ENCODE measurements around the gene PPP1R15A.
"Not testable (repeated sequence)": the region's sequence is repeated elsewhere in the genome, so short reads cannot be mapped to it uniquely, and the experiment has no call there.

The PPP1R15A gene

GRCh38 chr19:48859711-48860572 lies 12.3 kb upstream of the PPP1R15A start:
- no peak for DNase-seq (ENCODE audit: low read depth)

GRCh38 chr19:48861313-48861712 lies 10.9 kb upstream of the PPP1R15A start:
- DNase-seq (ENCODE audit: low read depth), result no peak

- DNase-seq (ENCODE audit: low read depth), result no peak
Observed at GRCh38 chr19:48862827-48863226, 9.4 kb upstream of the PPP1R15A start.

GRCh38 chr19:48866692-48867091 lies 5.5 kb upstream of the PPP1R15A start:
- no peak for DNase-seq (ENCODE audit: low read depth)

GRCh38 chr19:48867123-48867745 lies 5.0 kb upstream of the PPP1R15A start:
- DNase-seq (ENCODE audit: low read depth), result no peak

GRCh38 chr19:48867746-48868113 lies 4.5 kb upstream of the PPP1R15A start:
- DNase-seq (ENCODE audit: low read depth), result no peak

GRCh38 chr19:48868114-48868886 lies 3.9 kb upstream of the PPP1R15A start, which contains the start of gene PLEKHA4:
TSS of gene PLEKHA4 (minus strand) at chr19:48868617. CDS start at chr19:48867620, 997 bp downstream.
- DNase-seq (ENCODE audit: low read depth), result no peak

- no peak for DNase-seq (ENCODE audit: low read depth)
Observed at GRCh38 chr19:48870048-48870447, 2.2 kb upstream of the PPP1R15A start.

- DNase-seq (ENCODE audit: low read depth), result not testable (repeated sequence)
Observed at GRCh38 chr19:48871471-48872181, 595 bp upstream of the PPP1R15A start.

- DNase-seq (ENCODE audit: low read depth), result peak; percentile 90
Observed at GRCh38 chr19:48872884-48873475, 759 bp downstream of the PPP1R15A start.

GRCh38 chr19:48873476-48874302 lies 1.5 kb downstream of the PPP1R15A start:
- DNase-seq (ENCODE audit: low read depth), result no peak

GRCh38 chr19:48874303-48875135 lies 2.3 kb downstream of the PPP1R15A start:
- peak; percentile 33 for DNase-seq (ENCODE audit: low read depth)

GRCh38 chr19:48876043-48876981 lies 4.1 kb downstream of the PPP1R15A start:
- DNase-seq (ENCODE audit: low read depth), result not testable (repeated sequence)

- DNase-seq (ENCODE audit: low read depth), result no peak
Observed at GRCh38 chr19:48877855-48878195, 5.6 kb downstream of the PPP1R15A start.

- no peak for DNase-seq (ENCODE audit: low read depth)
Observed at GRCh38 chr19:48878196-48879024, 6.2 kb downstream of the PPP1R15A start.

- no peak for DNase-seq (ENCODE audit: low read depth)
Observed at GRCh38 chr19:48879025-48879637, 6.9 kb downstream of the PPP1R15A start.

- DNase-seq (ENCODE audit: low read depth), result not testable (repeated sequence)
Observed at GRCh38 chr19:48879696-48880095, 7.5 kb downstream of the PPP1R15A start.
